Keratinocyte (primary cell): Measurements from ENCODE around the gene ARHGAP24.

ENCODE experiments used
- EZH2 ChIP-seq: IDR thresholded peaks from one replicate; pipeline ENCODE4 v1.6.1; 2012; ENCODE audit warnings: inconsistent platforms, mild to moderate bottlenecking, low read length, moderate library complexity
- TF ChIP-seq, protein P1 (sequence below), 3 experiments: IDR thresholded peaks in 1 of 3; conservative IDR thresholded peaks in 1 of 3; optimal IDR thresholded peaks in 1 of 3; 2 replicates in 2 of 3; 3 replicates in 1 of 3; pipeline versions ENCODE3 to v1.5.1; 2011; ENCODE audit warnings: low read length in 3 of 3, mild to moderate bottlenecking in 3 of 3, moderate library complexity in 2 of 3, control low read depth in 1 of 3, inconsistent platforms in 1 of 3; ENCODE audit not compliant: insufficient read depth in 2 of 3; ENCODE audit errors: extremely low read depth in 1 of 3

DNA sequence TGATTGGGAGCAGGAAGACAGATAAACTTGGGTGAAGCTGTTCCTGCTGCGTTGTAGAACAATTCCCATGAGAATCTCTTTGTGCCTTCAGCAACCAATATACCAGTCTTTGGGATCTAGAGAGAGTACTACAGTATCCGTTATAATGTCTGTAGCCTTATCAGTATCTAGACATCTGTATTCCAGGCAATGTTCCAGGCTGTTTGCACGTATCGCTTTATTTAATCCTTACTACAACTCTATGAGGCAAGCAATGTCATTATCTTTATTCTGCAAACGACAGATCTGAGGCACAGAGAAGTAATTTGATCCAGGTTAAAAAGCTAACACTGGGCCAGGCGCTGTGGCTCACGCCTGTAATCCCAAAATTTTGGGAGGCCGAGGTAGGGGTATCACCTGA lies 251.6 kb downstream of the ARHGAP24 start:
- TF ChIP-seq, protein P1, sequence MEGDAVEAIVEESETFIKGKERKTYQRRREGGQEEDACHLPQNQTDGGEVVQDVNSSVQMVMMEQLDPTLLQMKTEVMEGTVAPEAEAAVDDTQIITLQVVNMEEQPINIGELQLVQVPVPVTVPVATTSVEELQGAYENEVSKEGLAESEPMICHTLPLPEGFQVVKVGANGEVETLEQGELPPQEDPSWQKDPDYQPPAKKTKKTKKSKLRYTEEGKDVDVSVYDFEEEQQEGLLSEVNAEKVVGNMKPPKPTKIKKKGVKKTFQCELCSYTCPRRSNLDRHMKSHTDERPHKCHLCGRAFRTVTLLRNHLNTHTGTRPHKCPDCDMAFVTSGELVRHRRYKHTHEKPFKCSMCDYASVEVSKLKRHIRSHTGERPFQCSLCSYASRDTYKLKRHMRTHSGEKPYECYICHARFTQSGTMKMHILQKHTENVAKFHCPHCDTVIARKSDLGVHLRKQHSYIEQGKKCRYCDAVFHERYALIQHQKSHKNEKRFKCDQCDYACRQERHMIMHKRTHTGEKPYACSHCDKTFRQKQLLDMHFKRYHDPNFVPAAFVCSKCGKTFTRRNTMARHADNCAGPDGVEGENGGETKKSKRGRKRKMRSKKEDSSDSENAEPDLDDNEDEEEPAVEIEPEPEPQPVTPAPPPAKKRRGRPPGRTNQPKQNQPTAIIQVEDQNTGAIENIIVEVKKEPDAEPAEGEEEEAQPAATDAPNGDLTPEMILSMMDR (optimal IDR thresholded peaks at IDR 0.05 in 1 of 3, IDR thresholded peaks at IDR 0.05 in 1 of 3, conservative IDR thresholded peaks at IDR 0.05 in 1 of 3; ENCODE audit: extremely low read depth in 1 of 3, insufficient read depth in 2 of 3, low read length in 3 of 3), result no peak
- TF ChIP-seq EZH2, result no peak
